PFSK-1 (cell line): Measurements from ENCODE around the gene NPM3.

ENCODE experiments used
- FOXP2 ChIP-seq: optimal IDR thresholded peaks from 2 replicates; pipeline ENCODE3; 2011; ENCODE audit warnings: borderline replicate concordance, control low read depth, inconsistent platforms; ENCODE audit not compliant: insufficient read depth; ENCODE audit errors: extremely low read length, extremely low read depth
- POLR2AphosphoS5 ChIP-seq: IDR thresholded peaks from 2 replicates; pipeline ENCODE4 v1.6.1; 2012; ENCODE audit warnings: low read depth, mild to moderate bottlenecking, control low read depth, low read length, moderate library complexity
- SIN3A ChIP-seq: IDR thresholded peaks from 2 replicates; pipeline ENCODE4 v1.6.1; 2012; ENCODE audit warnings: mild to moderate bottlenecking, low read length, moderate library complexity, borderline replicate concordance; ENCODE audit not compliant: insufficient read depth
- TAF1 ChIP-seq: IDR thresholded peaks from 2 replicates; pipeline ENCODE4 v1.6.1; 2012; ENCODE audit warnings: low read length, control low read depth, borderline replicate concordance; ENCODE audit not compliant: insufficient read depth
- TF ChIP-seq, protein P1 (sequence below), 2 experiments: IDR thresholded peaks; 2 replicates each; pipeline versions ENCODE4 v1.6.1 to v1.8.0; 2011 to 2012; ENCODE audit warnings: low read depth in 2 of 2, low read length in 2 of 2, control low read depth in 1 of 2, inconsistent platforms in 1 of 2, mild to moderate bottlenecking in 1 of 2, moderate library complexity in 1 of 2; ENCODE audit not compliant: insufficient read depth in 1 of 2

NPM3 gene

DNA sequence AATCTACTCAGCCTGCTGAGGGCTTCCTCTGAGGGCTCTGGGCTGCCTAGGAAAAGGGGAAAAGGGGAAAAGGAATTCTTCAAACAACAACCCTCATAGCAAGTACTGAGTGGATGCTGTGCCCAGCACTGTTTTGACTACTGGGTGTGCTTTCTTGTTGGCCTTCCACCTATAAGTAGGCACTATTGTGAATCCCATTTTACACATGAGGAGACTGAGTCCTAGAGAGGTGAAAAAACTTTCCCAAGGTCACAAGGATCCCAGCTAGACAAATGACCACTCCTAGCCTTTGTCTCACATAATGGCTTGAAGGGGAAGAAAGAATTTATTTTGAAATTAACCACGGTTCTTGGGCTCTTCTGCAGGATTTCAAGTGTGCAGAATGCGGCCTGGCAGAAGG lies 24.4 kb downstream of the NPM3 start:
- no peak for TF ChIP-seq TAF1
- TF ChIP-seq FOXP2, result no peak
- TF ChIP-seq, protein P1, sequence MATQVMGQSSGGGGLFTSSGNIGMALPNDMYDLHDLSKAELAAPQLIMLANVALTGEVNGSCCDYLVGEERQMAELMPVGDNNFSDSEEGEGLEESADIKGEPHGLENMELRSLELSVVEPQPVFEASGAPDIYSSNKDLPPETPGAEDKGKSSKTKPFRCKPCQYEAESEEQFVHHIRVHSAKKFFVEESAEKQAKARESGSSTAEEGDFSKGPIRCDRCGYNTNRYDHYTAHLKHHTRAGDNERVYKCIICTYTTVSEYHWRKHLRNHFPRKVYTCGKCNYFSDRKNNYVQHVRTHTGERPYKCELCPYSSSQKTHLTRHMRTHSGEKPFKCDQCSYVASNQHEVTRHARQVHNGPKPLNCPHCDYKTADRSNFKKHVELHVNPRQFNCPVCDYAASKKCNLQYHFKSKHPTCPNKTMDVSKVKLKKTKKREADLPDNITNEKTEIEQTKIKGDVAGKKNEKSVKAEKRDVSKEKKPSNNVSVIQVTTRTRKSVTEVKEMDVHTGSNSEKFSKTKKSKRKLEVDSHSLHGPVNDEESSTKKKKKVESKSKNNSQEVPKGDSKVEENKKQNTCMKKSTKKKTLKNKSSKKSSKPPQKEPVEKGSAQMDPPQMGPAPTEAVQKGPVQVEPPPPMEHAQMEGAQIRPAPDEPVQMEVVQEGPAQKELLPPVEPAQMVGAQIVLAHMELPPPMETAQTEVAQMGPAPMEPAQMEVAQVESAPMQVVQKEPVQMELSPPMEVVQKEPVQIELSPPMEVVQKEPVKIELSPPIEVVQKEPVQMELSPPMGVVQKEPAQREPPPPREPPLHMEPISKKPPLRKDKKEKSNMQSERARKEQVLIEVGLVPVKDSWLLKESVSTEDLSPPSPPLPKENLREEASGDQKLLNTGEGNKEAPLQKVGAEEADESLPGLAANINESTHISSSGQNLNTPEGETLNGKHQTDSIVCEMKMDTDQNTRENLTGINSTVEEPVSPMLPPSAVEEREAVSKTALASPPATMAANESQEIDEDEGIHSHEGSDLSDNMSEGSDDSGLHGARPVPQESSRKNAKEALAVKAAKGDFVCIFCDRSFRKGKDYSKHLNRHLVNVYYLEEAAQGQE (IDR thresholded peaks at IDR 0.05; ENCODE audit: insufficient read depth in 1 of 2, low read depth in 2 of 2, low read length in 2 of 2), result no peak
- TF ChIP-seq POLR2AphosphoS5, result no peak
- no peak for TF ChIP-seq SIN3A

DNA sequence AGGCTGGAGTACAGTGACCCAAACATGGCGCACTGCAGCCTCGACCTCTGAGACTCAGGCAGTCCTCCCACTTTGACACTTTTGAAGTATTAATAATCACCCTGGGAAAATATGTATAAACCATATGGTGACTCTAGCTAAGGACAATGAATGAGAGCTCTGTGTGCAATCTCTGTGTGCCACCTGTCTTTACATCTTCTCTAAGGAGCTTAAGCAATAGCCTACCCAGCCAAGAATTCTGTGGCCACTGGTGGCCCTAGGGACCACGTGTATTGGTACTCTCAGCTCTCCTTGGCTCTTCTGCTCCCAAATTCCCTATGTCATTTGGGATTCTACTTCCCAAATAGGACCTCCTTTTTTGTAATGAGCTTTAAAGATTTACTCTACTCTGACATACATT lies 31.0 kb downstream of the NPM3 start:
- TF ChIP-seq SIN3A, result no peak
- no peak for TF ChIP-seq FOXP2
- no peak for TF ChIP-seq TAF1
- no peak for TF ChIP-seq POLR2AphosphoS5
- TF ChIP-seq, protein P1 (IDR thresholded peaks at IDR 0.05; ENCODE audit: insufficient read depth in 1 of 2, low read depth in 2 of 2, low read length in 2 of 2), result no peak

DNA sequence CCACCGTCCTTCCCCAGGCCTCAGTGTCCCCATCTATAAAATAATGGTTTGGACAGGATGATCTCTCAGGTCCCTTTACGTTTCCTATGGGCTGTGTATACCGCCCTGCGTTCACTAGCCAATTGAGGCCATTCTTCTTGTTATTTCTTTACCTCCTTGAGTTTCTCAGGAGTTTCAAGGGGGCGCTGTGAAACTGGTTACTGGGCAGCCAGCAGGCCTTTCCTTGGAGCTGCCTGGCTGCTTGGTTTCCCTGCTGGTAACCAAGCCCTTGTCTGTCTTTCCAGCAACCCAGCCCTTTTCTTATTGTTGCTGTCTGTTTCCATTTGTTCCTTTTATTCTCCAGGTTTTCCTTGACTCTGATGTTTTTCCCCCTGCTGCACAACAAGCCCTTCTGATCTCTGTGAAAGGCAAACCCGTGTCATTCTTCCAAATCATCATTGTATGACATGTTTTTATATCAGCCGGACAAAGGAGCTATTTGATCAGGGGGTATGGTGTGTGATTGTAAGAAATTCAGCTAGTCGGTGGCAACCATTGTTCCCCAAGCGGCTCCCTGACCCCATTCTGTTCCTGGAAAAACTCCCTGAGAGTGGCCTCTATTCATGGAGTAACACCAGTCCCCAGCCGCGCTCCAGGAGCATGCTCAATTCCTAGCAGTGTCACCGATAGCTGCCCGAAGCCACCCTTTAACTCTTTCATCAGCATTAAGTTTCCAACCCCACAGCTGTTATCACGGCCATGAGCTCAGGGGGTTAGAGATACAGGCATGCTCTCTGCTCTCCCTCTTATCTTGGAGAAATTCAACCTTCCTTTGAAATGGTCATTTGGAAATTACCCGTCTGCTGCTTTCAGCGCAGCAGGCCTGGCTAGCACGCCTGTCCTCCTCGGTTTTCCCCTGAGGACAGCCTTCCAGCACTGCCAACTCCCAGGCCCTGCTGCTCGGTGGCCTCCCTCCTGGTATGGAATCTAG lies 33.9 kb downstream of the NPM3 start:
- TF ChIP-seq SIN3A, result no peak

DNA sequence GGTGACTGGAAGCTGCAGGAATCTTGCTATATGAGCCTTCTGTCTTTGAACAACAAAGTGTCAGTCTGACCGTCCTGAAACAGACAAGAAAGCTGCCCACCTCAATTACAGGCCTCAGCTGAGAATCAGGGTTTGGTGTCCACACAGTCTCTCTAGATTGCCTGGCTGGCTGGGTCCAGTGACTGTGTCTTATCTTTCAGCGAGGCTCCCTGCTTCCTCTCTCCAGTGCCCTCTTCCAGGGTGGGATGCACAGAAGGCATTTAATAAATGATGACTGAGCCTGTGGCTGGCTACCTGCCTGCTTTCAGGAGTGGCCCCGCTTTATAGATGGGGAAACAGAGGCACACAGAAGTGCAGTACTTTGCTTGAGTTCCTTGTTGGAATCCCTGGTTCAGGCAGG lies 34.8 kb downstream of the NPM3 start:
- no peak for TF ChIP-seq TAF1
- no peak for TF ChIP-seq SIN3A
- TF ChIP-seq FOXP2, result no peak
- TF ChIP-seq, protein P1 (IDR thresholded peaks at IDR 0.05; ENCODE audit: insufficient read depth in 1 of 2, low read depth in 2 of 2, low read length in 2 of 2), result no peak

DNA sequence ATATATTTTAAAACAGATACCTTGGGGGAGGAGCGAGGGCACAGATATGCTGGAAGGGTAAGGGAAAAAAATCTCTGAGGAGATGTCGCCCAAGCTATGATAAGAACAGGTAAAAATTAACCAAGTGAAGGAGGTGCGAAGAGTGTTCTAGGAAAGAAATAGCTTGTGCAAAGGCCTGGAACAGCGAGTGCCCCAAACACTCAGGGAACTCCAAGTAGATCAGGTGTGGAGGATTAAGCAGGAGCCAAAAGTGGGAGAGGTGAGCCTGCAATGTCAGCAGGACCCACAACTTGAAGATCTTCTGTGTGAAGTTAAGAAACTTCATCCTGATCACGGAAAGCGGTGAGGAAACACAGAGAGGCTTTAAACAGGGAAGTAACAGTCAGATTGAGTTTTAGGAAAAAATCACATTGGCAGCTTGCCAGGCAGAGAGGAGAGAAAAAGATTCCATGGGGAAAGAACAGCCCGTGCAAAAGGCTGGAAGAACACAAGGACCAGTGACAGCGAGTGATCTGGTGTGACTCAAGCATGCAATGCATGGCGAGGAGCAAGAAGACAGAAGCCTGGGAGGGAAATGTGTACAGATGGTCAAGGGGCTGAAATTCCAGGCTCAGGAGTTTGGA lies 38.1 kb downstream of the NPM3 start:
- TF ChIP-seq SIN3A, result no peak
- TF ChIP-seq, protein P1 (IDR thresholded peaks at IDR 0.05; ENCODE audit: insufficient read depth in 1 of 2, low read depth in 2 of 2, low read length in 2 of 2), result no peak
